Measurements from ENCODE around the gene CNTNAP5.
A peak's percentile ranks its signal among the peaks of the same experiment; 100 is the strongest.

CNTNAP5 gene

GRCh38 chr2:124025171-124025580, at the start of gene CNTNAP5:
TSS of gene CNTNAP5 (plus strand) at chr2:124025287. CDS start at chr2:124025651, 364 bp downstream.
- peak; percentile 2 for DNase-seq (ENCODE audit: low read depth)
- TF ChIP-seq MYC (IDR thresholded peaks at IDR 0.05; ENCODE audit: low read depth, low read length) (no peak), MAX (IDR thresholded peaks at IDR 0.05; ENCODE audit: low read depth, low read length) (no peak), POLR2A (IDR thresholded peaks at IDR 0.05; ENCODE audit: extremely low read depth, insufficient read length) (no peak), CTCF (IDR thresholded peaks at IDR 0.05; ENCODE audit: low read depth, low read length) (no peak)
- H3K4me3 ChIP-seq (ENCODE audit: low read depth, low read length) = no peak within 1 kb of the TSS

- no peak overlapping the region for H3K4me3 ChIP-seq (ENCODE audit: low read depth, low read length)
- TF ChIP-seq POLR2A (IDR thresholded peaks at IDR 0.05; ENCODE audit: extremely low read depth, insufficient read length) (no peak), CTCF (IDR thresholded peaks at IDR 0.05; ENCODE audit: low read depth, low read length) (no peak), MYC (IDR thresholded peaks at IDR 0.05; ENCODE audit: low read depth, low read length) (no peak), MAX (IDR thresholded peaks at IDR 0.05; ENCODE audit: low read depth, low read length) (no peak)
Observed at GRCh38 chr2:123976054-123976648, 48.9 kb upstream of the CNTNAP5 start.

DNA sequence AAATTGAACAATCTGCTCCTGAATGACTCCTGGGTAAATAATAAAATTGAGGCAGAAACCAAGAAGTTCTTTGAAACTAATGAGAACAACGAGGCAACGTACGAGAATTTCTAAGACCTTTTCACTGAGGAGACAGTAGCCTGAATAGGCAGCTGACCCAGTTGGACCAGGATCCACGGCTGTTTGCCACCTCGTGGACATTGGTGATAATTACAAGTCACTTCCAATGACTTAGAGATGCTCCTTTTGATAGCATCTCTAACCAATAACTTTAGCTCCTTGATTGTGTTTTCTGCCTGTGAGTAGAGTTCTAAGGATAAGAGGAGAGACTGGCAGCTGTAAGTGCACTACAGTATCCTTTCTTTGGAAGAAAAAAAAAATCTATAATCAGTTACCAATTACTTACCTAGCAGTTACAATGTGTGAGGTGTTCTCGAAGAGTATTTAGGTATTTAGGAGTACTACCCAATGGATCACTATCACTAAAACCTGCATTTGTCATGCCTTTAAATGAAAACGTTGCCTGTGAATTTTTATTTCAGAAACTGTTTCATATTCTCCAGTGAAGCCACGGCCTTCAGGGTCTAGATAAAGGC, 31.3 kb upstream of the CNTNAP5 start:
- H3K4me3 ChIP-seq (ENCODE audit: low read depth, low read length) = no peak overlapping the region
- TF ChIP-seq MYC (IDR thresholded peaks at IDR 0.05; ENCODE audit: low read depth, low read length) = no peak
- peak; percentile 58 for TF ChIP-seq CTCF (IDR thresholded peaks at IDR 0.05; ENCODE audit: low read depth, low read length)
- no peak for TF ChIP-seq MAX (IDR thresholded peaks at IDR 0.05; ENCODE audit: low read depth, low read length)
- no peak for TF ChIP-seq POLR2A (IDR thresholded peaks at IDR 0.05; ENCODE audit: extremely low read depth, insufficient read length)
- DNase-seq (ENCODE audit: low read depth) = peak; percentile 44

More at GRCh38 chr2:123976054-123976648, 48.9 kb upstream of the CNTNAP5 start:
- no peak for DNase-seq (ENCODE audit: low read depth)

- H3K4me3 ChIP-seq (ENCODE audit: low read depth, low read length) = no peak overlapping the region
- DNase-seq (ENCODE audit: low read depth) = no peak
- TF ChIP-seq MAX (IDR thresholded peaks at IDR 0.05; ENCODE audit: low read depth, low read length) (no peak), POLR2A (IDR thresholded peaks at IDR 0.05; ENCODE audit: extremely low read depth, insufficient read length) (no peak), CTCF (IDR thresholded peaks at IDR 0.05; ENCODE audit: low read depth, low read length) (no peak), MYC (IDR thresholded peaks at IDR 0.05; ENCODE audit: low read depth, low read length) (no peak)
Observed at GRCh38 chr2:123999681-124000080, 25.4 kb upstream of the CNTNAP5 start.

DNA sequence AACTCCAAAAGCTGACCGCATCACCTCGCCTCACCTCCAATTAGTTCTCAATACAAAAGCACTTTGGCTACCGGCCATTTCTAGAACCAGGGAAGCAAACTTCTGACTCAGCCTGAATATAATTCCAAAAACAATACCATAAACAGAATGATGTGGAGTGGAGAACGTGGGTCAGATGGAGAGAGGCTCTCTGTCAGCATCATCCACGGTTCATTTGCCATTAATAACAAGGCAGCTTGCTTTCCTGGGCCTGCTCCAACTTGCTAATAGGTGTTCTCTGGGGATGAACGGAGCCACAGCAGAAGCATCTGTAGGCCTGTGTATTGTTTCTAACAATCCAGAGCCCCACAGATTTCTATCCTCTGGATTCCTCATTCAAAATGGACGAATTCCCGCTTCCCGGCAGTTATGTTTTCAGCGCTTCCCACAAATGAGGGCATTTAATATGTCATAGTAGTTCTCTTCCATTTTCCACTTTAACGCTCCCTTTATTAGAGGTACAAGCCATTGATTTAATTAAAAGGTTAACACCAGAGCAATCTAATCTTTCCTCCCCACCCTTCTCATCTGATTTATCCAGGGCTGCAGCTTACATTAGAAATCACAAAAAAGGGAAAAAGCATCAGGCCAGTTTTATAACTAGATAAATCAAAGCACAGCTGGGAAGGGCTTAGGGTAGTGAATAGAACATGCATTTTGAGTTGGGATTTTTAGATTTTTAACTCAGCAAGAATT, 23.2 kb upstream of the CNTNAP5 start:
- H3K4me3 ChIP-seq (ENCODE audit: low read depth, low read length) = no peak overlapping the region
- no peak for DNase-seq (ENCODE audit: low read depth)
- TF ChIP-seq POLR2A (IDR thresholded peaks at IDR 0.05; ENCODE audit: extremely low read depth, insufficient read length) (no peak), MAX (IDR thresholded peaks at IDR 0.05; ENCODE audit: low read depth, low read length) (no peak), MYC (IDR thresholded peaks at IDR 0.05; ENCODE audit: low read depth, low read length) (no peak), CTCF (IDR thresholded peaks at IDR 0.05; ENCODE audit: low read depth, low read length) (no peak)
